ENCODE results near the gene PCBP3.

GRCh38 chr21:45861156-45861870, 217.8 kb downstream of the PCBP3 start:
- TF ChIP-seq POLR2A (IDR thresholded peaks at IDR 0.05; ENCODE audit: control extremely low read depth in 1 of 2, low read depth in 2 of 2, low read length in 2 of 2): no peak
- no peak for TF ChIP-seq CTCF (IDR thresholded peaks at IDR 0.05; ENCODE audit: control extremely low read depth in 1 of 3, insufficient read depth in 1 of 3, low read depth in 1 of 3, low read length in 3 of 3)
- no peak for TF ChIP-seq USF2 (IDR thresholded peaks at IDR 0.05; ENCODE audit: low read length)
- TF ChIP-seq CREB1 (IDR thresholded peaks at IDR 0.05): no peak
- no peak for TF ChIP-seq SIN3A (conservative IDR thresholded peaks at IDR 0.05 in 1 of 2, IDR thresholded peaks at IDR 0.05 in 1 of 2; ENCODE audit: low read depth in 1 of 2, low read length in 2 of 2)
- TF ChIP-seq CEBPB (IDR thresholded peaks at IDR 0.05; ENCODE audit: low read depth, low read length): no peak
- TF ChIP-seq EZH2 (IDR thresholded peaks at IDR 0.05; ENCODE audit: low read depth, low read length, severe bottlenecking): no peak
- no peak for TF ChIP-seq POU5F1 (IDR thresholded peaks at IDR 0.05; ENCODE audit: low read depth, low read length)
